ENCODE measurements around the gene PRDM9.
"Not testable (repeated sequence)": the region's sequence is repeated elsewhere in the genome, so short reads cannot be mapped to it uniquely, and the experiment has no call there.

The PRDM9 gene

GRCh38 chr5:23507278-23507685, at the start of gene PRDM9:
TSS of gene PRDM9 (plus strand) at chr5:23507609. CDS start at chr5:23509034, 1,425 bp downstream.
- no peak for ATAC-seq
- no peak for DNase-seq

- DNase-seq (no peak), ATAC-seq (no peak)
These were observed 49.6 kb upstream of the PRDM9 start for GRCh38 chr5:23457780-23458179.

- DNase-seq (no peak), ATAC-seq (no peak)
These were observed 48.2 kb upstream of the PRDM9 start for GRCh38 chr5:23459214-23459613.

- ATAC-seq (no peak), DNase-seq (no peak)
These were observed 45.8 kb upstream of the PRDM9 start for GRCh38 chr5:23461576-23461975.

- DNase-seq, result no peak
These were observed 41.0 kb upstream of the PRDM9 start for GRCh38 chr5:23466401-23466912.

GRCh38 chr5:23468658-23469057, 38.8 kb upstream of the PRDM9 start:
- no peak for ATAC-seq
- DNase-seq, result no peak

More at GRCh38 chr5:23466401-23466912, 41.0 kb upstream of the PRDM9 start:
- no peak for ATAC-seq

GRCh38 chr5:23473915-23474314, 33.5 kb upstream of the PRDM9 start:
- DNase-seq (no peak), ATAC-seq (no peak)

GRCh38 chr5:23474315-23474714, 33.1 kb upstream of the PRDM9 start:
- no peak for ATAC-seq
- no peak for DNase-seq

- ATAC-seq (no peak), DNase-seq (no peak)
These were observed 30.8 kb upstream of the PRDM9 start for GRCh38 chr5:23476580-23476979.

GRCh38 chr5:23482642-23483041, 24.8 kb upstream of the PRDM9 start:
- DNase-seq (no peak), ATAC-seq (no peak)

- no peak for ATAC-seq
- DNase-seq, result no peak
These were observed 24.3 kb upstream of the PRDM9 start for GRCh38 chr5:23483090-23483489.

GRCh38 chr5:23484096-23484495, 23.3 kb upstream of the PRDM9 start:
- DNase-seq (no peak), ATAC-seq (no peak)

- not testable (repeated sequence) for ATAC-seq, DNase-seq
These were observed 21.2 kb upstream of the PRDM9 start for GRCh38 chr5:23486227-23486626.

- ATAC-seq, result no peak
- DNase-seq, result no peak
These were observed 16.4 kb upstream of the PRDM9 start for GRCh38 chr5:23490993-23491392.

GRCh38 chr5:23494558-23494957, 12.9 kb upstream of the PRDM9 start:
- ATAC-seq (no peak), DNase-seq (no peak)

- DNase-seq (no peak), ATAC-seq (no peak)
These were observed 10.8 kb upstream of the PRDM9 start for GRCh38 chr5:23496576-23496975.

- DNase-seq (no peak), ATAC-seq (no peak)
These were observed 826 bp upstream of the PRDM9 start for GRCh38 chr5:23506329-23507236.

GRCh38 chr5:23510434-23510833, 3.0 kb downstream of the PRDM9 start:
- not testable (repeated sequence) for DNase-seq, ATAC-seq

- no peak for ATAC-seq
- DNase-seq, result no peak
These were observed 15.1 kb downstream of the PRDM9 start for GRCh38 chr5:23522553-23522952.

GRCh38 chr5:23523031-23523430, 15.6 kb downstream of the PRDM9 start:
- no peak for ATAC-seq

GRCh38 chr5:23523998-23524397, 16.6 kb downstream of the PRDM9 start:
- ATAC-seq (no peak), DNase-seq (no peak)

More at GRCh38 chr5:23523031-23523430, 15.6 kb downstream of the PRDM9 start:
- DNase-seq, result no peak

GRCh38 chr5:23525751-23526150, 18.3 kb downstream of the PRDM9 start:
- no peak for ATAC-seq

GRCh38 chr5:23526616-23527015, 19.2 kb downstream of the PRDM9 start:
- not testable (repeated sequence) for DNase-seq, ATAC-seq

More at GRCh38 chr5:23525751-23526150, 18.3 kb downstream of the PRDM9 start:
- DNase-seq, result no peak

Data from stimulated activated naive CD8-positive, alpha-beta T cell treated with anti-CD3 and anti-CD28 coated beads, Interleukin-15, Interleukin-2, amounts not matched to agents 100 U/mL and 50 U/mL, for 24 hours (primary cell).